ENCODE results near the gene ELK4.

DNA sequence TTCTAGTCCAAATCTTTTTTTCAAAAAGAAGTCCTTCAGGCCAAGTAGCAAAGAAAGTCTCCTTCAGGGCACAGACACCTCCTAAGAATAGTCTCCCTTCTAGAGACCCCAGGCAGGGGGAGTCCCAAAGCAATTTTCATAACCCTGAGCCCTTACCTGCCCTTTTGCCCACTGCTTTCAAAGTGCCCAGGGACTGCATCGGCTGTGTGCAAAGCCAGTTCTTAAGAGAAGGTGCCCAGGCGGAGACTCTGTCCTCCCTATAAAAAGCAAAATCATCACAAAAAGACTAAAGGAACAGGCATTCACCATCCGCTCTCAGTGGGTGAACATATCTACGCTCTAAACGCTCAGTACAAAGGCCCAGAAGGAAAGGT, 32.2 kb downstream of the ELK4 start:
- TF ChIP-seq, protein P1, sequence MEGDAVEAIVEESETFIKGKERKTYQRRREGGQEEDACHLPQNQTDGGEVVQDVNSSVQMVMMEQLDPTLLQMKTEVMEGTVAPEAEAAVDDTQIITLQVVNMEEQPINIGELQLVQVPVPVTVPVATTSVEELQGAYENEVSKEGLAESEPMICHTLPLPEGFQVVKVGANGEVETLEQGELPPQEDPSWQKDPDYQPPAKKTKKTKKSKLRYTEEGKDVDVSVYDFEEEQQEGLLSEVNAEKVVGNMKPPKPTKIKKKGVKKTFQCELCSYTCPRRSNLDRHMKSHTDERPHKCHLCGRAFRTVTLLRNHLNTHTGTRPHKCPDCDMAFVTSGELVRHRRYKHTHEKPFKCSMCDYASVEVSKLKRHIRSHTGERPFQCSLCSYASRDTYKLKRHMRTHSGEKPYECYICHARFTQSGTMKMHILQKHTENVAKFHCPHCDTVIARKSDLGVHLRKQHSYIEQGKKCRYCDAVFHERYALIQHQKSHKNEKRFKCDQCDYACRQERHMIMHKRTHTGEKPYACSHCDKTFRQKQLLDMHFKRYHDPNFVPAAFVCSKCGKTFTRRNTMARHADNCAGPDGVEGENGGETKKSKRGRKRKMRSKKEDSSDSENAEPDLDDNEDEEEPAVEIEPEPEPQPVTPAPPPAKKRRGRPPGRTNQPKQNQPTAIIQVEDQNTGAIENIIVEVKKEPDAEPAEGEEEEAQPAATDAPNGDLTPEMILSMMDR (IDR thresholded peaks at IDR 0.05), result no peak
- TF ChIP-seq, protein P2, sequence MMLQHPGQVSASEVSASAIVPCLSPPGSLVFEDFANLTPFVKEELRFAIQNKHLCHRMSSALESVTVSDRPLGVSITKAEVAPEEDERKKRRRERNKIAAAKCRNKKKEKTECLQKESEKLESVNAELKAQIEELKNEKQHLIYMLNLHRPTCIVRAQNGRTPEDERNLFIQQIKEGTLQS (CRISPR knock-in tag; conservative IDR thresholded peaks at IDR 0.05), result no peak
- TF ChIP-seq CBFB (CRISPR knock-in tag; IDR thresholded peaks at IDR 0.05; ENCODE audit: low read depth) (no peak), ETV6 (CRISPR knock-in tag; IDR thresholded peaks at IDR 0.05) (no peak), FOXK1 (CRISPR knock-in tag; IDR thresholded peaks at IDR 0.05) (no peak), GABPB1 (CRISPR knock-in tag; IDR thresholded peaks at IDR 0.05) (no peak), ATF1 (CRISPR knock-in tag; IDR thresholded peaks at IDR 0.05) (no peak), CREM (CRISPR knock-in tag; IDR thresholded peaks at IDR 0.05) (no peak), ZNF121 (CRISPR knock-in tag; IDR thresholded peaks at IDR 0.05) (no peak), NFE2L1 (CRISPR knock-in tag; IDR thresholded peaks at IDR 0.05) (no peak)
- TF ChIP-seq, protein P3, sequence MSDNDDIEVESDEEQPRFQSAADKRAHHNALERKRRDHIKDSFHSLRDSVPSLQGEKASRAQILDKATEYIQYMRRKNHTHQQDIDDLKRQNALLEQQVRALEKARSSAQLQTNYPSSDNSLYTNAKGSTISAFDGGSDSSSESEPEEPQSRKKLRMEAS (CRISPR knock-in tag; IDR thresholded peaks at IDR 0.05), result no peak
- TF ChIP-seq, protein P4, sequence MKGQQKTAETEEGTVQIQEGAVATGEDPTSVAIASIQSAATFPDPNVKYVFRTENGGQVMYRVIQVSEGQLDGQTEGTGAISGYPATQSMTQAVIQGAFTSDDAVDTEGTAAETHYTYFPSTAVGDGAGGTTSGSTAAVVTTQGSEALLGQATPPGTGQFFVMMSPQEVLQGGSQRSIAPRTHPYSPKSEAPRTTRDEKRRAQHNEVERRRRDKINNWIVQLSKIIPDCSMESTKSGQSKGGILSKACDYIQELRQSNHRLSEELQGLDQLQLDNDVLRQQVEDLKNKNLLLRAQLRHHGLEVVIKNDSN (CRISPR knock-in tag; IDR thresholded peaks at IDR 0.05), result no peak
- TF ChIP-seq, protein P5, sequence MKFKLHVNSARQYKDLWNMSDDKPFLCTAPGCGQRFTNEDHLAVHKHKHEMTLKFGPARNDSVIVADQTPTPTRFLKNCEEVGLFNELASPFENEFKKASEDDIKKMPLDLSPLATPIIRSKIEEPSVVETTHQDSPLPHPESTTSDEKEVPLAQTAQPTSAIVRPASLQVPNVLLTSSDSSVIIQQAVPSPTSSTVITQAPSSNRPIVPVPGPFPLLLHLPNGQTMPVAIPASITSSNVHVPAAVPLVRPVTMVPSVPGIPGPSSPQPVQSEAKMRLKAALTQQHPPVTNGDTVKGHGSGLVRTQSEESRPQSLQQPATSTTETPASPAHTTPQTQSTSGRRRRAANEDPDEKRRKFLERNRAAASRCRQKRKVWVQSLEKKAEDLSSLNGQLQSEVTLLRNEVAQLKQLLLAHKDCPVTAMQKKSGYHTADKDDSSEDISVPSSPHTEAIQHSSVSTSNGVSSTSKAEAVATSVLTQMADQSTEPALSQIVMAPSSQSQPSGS (CRISPR knock-in tag; IDR thresholded peaks at IDR 0.05; ENCODE audit: borderline replicate concordance, low read depth), result no peak

Measured in WTC11 (cell line).